Tibial nerve (tissue), 4 donors: ENCODE data around the gene PTPA.

Source experiments
- EP300 ChIP-seq, 2 donors: sonication (generic); formaldehyde crosslinking; IDR thresholded peaks; one replicate each; pipeline ENCODE4 v1.6.1; 2017; ENCODE audit warnings: antibody characterized with exemption in 2 of 2, mild to moderate bottlenecking in 1 of 2
- POLR2A ChIP-seq, 2 donors: fragments of 450-650 bp; IDR thresholded peaks; one replicate each; pipeline ENCODE4 v1.6.1; 2017; ENCODE audit warnings: antibody characterized with exemption in 2 of 2, mild to moderate bottlenecking in 2 of 2, moderate library complexity in 2 of 2
- TF ChIP-seq, protein P1 (sequence below), 5 experiments: fragments of 200-600 bp in 3 of 5; fragments of 450-650 bp in 2 of 5; sonication (generic) in 3 of 5; IDR thresholded peaks; one replicate each; pipeline ENCODE4 v1.5.1; 2016 to 2019; ENCODE audit warnings: antibody characterized with exemption in 5 of 5, mild to moderate bottlenecking in 3 of 5, moderate library complexity in 2 of 5

DNA sequence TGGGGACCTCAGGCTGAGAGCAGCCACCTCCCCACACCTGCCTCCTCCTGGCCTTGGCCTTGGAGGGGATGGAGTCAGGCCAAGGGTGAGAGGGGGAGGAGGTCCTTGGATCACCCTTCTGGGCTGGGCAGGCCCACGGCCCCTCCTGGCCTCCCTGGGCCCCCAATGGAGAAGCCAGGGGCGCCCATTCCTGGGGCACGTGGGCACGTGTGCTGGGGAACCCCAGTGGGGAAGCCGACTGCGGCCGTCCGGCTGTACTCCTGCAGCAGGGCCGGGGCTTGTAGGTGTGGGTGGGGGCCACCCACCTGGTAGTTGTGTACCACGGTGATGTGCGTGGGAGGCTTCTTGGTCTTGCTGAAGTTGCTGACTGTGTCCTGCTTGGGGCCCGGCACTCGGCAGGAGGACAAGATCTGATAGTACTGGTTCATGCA lies 9.1 kb upstream of the PTPA start:
- TF ChIP-seq, protein P1, sequence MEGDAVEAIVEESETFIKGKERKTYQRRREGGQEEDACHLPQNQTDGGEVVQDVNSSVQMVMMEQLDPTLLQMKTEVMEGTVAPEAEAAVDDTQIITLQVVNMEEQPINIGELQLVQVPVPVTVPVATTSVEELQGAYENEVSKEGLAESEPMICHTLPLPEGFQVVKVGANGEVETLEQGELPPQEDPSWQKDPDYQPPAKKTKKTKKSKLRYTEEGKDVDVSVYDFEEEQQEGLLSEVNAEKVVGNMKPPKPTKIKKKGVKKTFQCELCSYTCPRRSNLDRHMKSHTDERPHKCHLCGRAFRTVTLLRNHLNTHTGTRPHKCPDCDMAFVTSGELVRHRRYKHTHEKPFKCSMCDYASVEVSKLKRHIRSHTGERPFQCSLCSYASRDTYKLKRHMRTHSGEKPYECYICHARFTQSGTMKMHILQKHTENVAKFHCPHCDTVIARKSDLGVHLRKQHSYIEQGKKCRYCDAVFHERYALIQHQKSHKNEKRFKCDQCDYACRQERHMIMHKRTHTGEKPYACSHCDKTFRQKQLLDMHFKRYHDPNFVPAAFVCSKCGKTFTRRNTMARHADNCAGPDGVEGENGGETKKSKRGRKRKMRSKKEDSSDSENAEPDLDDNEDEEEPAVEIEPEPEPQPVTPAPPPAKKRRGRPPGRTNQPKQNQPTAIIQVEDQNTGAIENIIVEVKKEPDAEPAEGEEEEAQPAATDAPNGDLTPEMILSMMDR (IDR thresholded peaks at IDR 0.05) = no peak
- TF ChIP-seq POLR2A (IDR thresholded peaks at IDR 0.05) (no peak), EP300 (IDR thresholded peaks at IDR 0.05) (no peak)
